Stimulated activated CD4-positive, alpha-beta T cell treated with anti-CD3 and anti-CD28 coated beads, Interleukin-4, amount 100 ng/mL, for 4 hours (primary cell): Measurements from ENCODE around the gene WNT2B.
A peak's percentile ranks its signal among the peaks of the same experiment; 100 is the strongest.
"Not testable (repeated sequence)": the region's sequence is repeated elsewhere in the genome, so short reads cannot be mapped to it uniquely, and the experiment has no call there.

ENCODE experiments used
- DNase-seq, 2 experiments: peaks; one replicate each; pipeline ENCODE4 v3.0.0-alpha.2; 2020

Gene WNT2B

GRCh38 chr1:112508278-112509004, at the start of gene WNT2B:
Gene WNT2B, plus strand, starts transcription at chr1:112508965. Its CDS starts 298 bp downstream, at chr1:112509263.
- peak; percentile 31 to 39 for DNase-seq

GRCh38 chr1:112460615-112461014, 48.1 kb upstream of the WNT2B start:
- DNase-seq: no peak

- no peak for DNase-seq
Measured at GRCh38 chr1:112461200-112461871, 47.4 kb upstream of the WNT2B start.

- no peak for DNase-seq
Measured at GRCh38 chr1:112462953-112463279, 45.8 kb upstream of the WNT2B start.

GRCh38 chr1:112464501-112464900, 44.3 kb upstream of the WNT2B start:
- no peak for DNase-seq

GRCh38 chr1:112465122-112465521, 43.6 kb upstream of the WNT2B start:
- no peak for DNase-seq

- DNase-seq: peak; percentile 80 to 82
Measured at GRCh38 chr1:112466078-112466660, 42.6 kb upstream of the WNT2B start.

GRCh38 chr1:112470324-112470723, 38.4 kb upstream of the WNT2B start:
- not testable (repeated sequence) for DNase-seq

GRCh38 chr1:112470966-112471365, 37.8 kb upstream of the WNT2B start:
- DNase-seq: no peak

GRCh38 chr1:112472142-112472541, 36.6 kb upstream of the WNT2B start:
- no peak for DNase-seq

GRCh38 chr1:112477550-112477949, 31.2 kb upstream of the WNT2B start:
- DNase-seq: no peak

GRCh38 chr1:112478314-112478713, 30.5 kb upstream of the WNT2B start:
- no peak for DNase-seq

- not testable (repeated sequence) for DNase-seq
Measured at GRCh38 chr1:112486063-112486462, 22.7 kb upstream of the WNT2B start.

- not testable (repeated sequence) for DNase-seq
Measured at GRCh38 chr1:112487686-112488085, 21.1 kb upstream of the WNT2B start.

GRCh38 chr1:112488141-112488540, 20.6 kb upstream of the WNT2B start:
- no peak for DNase-seq

- no peak for DNase-seq
Measured at GRCh38 chr1:112492076-112492475, 16.7 kb upstream of the WNT2B start.

GRCh38 chr1:112493351-112493750, 15.4 kb upstream of the WNT2B start:
- DNase-seq: no peak

GRCh38 chr1:112496290-112496689, 12.5 kb upstream of the WNT2B start:
- DNase-seq: no peak

GRCh38 chr1:112501810-112502641, 6.7 kb upstream of the WNT2B start:
- peak; percentile 51 to 58 for DNase-seq

GRCh38 chr1:112502826-112503225, 5.9 kb upstream of the WNT2B start:
- DNase-seq: no peak

- DNase-seq: no peak
Measured at GRCh38 chr1:112504001-112504660, 4.6 kb upstream of the WNT2B start.

GRCh38 chr1:112504661-112505399, 3.9 kb upstream of the WNT2B start:
- no peak for DNase-seq
